M059J (cell line): Measurements from ENCODE around the gene CEACAM5. TPM values are rescaled to one million over a fixed set of nuclear protein-coding genes. Genes with fewer than 3 reads are reported as not detected.
"Not testable (repeated sequence)": the region's sequence is repeated elsewhere in the genome, so short reads cannot be mapped to it uniquely, and the experiment has no call there.

Source experiments
- DNase-seq: peaks from one replicate; pipeline ENCODE4 v3.0.0-alpha.2; 2012; ENCODE audit warnings: low read depth
- total RNA-seq: library from RNA; depleted of rRNA; stranded (reverse); fragments of >200 nt; shearing (Covaris generic); gene quantifications from 2 replicates; pipeline ENCODE4 v1.2.3, GENCODE V29; 2014

Gene CEACAM5
- total RNA-seq, 1 experiment from 2014 or later = not detected

DNA sequence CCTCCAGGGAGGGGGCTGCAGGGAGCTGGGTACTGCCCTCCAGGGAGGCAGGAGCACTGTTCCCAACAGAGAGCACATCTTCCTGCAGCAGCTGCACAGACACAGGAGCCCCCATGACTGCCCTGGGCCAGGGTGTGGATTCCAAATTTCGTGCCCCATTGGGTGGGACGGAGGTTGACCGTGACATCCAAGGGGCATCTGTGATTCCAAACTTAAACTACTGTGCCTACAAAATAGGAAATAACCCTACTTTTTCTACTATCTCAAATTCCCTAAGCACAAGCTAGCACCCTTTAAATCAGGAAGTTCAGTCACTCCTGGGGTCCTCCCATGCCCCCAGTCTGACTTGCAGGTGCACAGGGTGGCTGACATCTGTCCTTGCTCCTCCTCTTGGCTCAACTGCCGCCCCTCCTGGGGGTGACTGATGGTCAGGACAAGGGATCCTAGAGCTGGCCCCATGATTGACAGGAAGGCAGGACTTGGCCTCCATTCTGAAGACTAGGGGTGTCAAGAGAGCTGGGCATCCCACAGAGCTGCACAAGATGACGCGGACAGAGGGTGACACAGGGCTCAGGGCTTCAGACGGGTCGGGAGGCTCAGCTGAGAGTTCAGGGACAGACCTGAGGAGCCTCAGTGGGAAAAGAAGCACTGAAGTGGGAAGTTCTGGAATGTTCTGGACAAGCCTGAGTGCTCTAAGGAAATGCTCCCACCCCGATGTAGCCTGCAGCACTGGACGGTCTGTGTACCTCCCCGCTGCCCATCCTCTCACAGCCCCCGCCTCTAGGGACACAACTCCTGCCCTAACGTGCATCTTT is 7.8 kb upstream of the CEACAM5 start:
- DNase-seq = no peak

DNA sequence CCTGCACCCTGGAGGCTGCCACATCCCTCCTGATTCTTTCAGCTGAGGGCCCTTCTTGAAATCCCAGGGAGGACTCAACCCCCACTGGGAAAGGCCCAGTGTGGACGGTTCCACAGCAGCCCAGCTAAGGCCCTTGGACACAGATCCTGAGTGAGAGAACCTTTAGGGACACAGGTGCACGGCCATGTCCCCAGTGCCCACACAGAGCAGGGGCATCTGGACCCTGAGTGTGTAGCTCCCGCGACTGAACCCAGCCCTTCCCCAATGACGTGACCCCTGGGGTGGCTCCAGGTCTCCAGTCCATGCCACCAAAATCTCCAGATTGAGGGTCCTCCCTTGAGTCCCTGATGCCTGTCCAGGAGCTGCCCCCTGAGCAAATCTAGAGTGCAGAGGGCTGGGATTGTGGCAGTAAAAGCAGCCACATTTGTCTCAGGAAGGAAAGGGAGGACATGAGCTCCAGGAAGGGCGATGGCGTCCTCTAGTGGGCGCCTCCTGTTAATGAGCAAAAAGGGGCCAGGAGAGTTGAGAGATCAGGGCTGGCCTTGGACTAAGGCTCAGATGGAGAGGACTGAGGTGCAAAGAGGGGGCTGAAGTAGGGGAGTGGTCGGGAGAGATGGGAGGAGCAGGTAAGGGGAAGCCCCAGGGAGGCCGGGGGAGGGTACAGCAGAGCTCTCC is 6.9 kb upstream of the CEACAM5 start:
- DNase-seq = peak; percentile 6

DNA sequence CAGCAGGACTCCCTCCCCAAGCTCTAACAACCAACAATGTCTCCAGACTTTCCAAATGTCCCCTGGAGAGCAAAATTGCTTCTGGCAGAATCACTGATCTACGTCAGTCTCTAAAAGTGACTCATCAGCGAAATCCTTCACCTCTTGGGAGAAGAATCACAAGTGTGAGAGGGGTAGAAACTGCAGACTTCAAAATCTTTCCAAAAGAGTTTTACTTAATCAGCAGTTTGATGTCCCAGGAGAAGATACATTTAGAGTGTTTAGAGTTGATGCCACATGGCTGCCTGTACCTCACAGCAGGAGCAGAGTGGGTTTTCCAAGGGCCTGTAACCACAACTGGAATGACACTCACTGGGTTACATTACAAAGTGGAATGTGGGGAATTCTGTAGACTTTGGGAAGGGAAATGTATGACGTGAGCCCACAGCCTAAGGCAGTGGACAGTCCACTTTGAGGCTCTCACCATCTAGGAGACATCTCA is 6.2 kb upstream of the CEACAM5 start:
- peak; percentile 64 for DNase-seq

DNA sequence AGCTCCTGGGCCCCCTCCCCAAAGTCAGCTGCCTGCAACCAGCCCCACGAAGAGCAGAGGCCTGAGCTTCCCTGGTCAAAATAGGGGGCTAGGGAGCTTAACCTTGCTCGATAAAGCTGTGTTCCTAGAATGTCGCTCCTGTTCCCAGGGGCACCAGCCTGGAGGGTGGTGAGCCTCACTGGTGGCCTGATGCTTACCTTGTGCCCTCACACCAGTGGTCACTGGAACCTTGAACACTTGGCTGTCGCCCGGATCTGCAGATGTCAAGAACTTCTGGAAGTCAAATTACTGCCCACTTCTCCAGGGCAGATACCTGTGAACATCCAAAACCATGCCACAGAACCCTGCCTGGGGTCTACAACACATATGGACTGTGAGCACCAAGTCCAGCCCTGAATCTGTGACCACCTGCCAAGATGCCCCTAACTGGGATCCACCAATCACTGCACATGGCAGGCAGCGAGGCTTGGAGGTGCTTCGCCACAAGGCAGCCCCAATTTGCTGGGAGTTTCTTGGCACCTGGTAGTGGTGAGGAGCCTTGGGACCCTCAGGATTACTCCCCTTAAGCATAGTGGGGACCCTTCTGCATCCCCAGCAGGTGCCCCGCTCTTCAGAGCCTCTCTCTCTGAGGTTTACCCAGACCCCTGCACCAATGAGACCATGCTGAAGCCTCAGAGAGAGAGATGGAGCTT is 4.7 kb upstream of the CEACAM5 start:
- no peak for DNase-seq

DNA sequence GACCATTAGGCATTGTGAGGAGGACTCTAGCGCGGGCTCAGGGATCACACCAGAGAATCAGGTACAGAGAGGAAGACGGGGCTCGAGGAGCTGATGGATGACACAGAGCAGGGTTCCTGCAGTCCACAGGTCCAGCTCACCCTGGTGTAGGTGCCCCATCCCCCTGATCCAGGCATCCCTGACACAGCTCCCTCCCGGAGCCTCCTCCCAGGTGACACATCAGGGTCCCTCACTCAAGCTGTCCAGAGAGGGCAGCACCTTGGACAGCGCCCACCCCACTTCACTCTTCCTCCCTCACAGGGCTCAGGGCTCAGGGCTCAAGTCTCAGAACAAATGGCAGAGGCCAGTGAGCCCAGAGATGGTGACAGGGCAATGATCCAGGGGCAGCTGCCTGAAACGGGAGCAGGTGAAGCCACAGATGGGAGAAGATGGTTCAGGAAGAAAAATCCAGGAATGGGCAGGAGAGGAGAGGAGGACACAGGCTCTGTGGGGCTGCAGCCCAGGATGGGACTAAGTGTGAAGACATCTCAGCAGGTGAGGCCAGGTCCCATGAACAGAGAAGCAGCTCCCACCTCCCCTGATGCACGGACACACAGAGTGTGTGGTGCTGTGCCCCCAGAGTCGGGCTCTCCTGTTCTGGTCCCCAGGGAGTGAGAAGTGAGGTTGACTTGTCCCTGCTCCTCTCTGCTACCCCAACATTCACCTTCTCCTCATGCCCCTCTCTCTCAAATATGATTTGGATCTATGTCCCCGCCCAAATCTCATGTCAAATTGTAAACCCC is 2.8 kb upstream of the CEACAM5 start:
- DNase-seq = peak; percentile 18

DNA sequence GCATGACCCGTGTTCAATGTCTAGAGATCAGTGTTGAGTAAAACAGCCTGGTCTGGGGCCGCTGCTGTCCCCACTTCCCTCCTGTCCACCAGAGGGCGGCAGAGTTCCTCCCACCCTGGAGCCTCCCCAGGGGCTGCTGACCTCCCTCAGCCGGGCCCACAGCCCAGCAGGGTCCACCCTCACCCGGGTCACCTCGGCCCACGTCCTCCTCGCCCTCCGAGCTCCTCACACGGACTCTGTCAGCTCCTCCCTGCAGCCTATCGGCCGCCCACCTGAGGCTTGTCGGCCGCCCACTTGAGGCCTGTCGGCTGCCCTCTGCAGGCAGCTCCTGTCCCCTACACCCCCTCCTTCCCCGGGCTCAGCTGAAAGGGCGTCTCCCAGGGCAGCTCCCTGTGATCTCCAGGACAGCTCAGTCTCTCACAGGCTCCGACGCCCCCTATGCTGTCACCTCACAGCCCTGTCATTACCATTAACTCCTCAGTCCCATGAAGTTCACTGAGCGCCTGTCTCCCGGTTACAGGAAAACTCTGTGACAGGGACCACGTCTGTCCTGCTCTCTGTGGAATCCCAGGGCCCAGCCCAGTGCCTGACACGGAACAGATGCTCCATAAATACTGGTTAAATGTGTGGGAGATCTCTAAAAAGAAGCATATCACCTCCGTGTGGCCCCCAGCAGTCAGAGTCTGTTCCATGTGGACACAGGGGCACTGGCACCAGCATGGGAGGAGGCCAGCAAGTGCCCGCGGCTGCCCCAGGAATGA is 1.5 kb upstream of the CEACAM5 start:
- DNase-seq = peak; percentile 27

DNA sequence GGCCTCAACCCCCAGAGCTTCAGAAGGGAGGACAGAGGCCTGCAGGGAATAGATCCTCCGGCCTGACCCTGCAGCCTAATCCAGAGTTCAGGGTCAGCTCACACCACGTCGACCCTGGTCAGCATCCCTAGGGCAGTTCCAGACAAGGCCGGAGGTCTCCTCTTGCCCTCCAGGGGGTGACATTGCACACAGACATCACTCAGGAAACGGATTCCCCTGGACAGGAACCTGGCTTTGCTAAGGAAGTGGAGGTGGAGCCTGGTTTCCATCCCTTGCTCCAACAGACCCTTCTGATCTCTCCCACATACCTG is 969 bp upstream of the CEACAM5 start:
- peak; percentile 1 for DNase-seq

DNA sequence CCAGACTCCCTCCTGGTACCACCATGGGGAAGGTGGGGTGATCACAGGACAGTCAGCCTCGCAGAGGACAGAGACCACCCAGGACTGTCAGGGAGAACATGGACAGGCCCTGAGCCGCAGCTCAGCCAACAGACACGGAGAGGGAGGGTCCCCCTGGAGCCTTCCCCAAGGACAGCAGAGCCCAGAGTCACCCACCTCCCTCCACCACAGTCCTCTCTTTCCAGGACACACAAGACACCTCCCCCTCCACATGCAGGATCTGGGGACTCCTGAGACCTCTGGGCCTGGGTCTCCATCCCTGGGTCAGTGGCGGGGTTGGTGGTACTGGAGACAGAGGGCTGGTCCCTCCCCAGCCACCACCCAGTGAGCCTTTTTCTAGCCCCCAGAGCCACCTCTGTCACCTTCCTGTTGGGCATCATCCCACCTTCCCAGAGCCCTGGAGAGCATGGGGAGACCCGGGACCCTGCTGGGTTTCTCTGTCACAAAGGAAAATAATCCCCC is 505 bp upstream of the CEACAM5 start:
- DNase-seq = no peak

DNA sequence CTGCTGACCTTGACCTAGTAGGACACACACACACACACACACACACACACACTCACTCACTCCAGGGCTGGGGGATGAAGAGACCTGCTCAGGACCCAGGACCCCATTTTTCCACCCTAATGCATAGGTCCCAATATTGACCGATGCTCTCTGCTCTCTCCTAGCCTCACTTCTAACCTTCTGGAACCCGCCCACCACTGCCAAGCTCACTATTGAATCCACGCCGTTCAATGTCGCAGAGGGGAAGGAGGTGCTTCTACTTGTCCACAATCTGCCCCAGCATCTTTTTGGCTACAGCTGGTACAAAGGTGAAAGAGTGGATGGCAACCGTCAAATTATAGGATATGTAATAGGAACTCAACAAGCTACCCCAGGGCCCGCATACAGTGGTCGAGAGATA is 1.1 kb downstream of the CEACAM5 start:
- DNase-seq = not testable (repeated sequence)

DNA sequence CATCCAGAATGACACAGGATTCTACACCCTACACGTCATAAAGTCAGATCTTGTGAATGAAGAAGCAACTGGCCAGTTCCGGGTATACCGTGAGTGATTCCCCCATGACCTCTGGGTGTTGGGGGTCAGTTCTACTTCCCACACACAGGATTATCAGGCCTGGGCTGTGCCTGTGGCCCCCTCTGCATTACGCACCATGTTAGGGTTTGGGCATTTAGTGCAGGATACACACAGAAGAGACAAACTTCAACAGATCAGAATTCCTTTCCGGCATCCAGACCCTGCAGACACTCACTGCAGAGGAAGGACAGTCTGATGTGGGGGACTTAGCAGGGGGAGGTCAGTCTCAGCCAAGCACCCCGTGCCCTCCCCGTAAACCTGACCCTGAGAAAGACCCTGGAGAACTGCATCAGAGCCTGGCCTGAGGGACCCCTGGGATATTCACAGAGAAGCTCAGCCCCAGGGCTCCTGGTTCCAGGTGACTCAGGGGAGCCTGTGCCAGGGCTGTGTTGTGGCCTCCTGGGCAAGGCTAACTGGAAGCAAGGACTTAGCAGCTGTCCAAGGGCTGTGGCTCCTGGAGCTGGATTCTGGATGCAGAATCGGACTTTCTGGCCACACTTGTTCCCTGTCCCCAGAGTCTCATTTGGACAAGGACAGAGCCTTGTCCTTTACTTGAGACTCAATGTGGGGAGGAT is 1.7 kb downstream of the CEACAM5 start:
- no peak for DNase-seq

DNA sequence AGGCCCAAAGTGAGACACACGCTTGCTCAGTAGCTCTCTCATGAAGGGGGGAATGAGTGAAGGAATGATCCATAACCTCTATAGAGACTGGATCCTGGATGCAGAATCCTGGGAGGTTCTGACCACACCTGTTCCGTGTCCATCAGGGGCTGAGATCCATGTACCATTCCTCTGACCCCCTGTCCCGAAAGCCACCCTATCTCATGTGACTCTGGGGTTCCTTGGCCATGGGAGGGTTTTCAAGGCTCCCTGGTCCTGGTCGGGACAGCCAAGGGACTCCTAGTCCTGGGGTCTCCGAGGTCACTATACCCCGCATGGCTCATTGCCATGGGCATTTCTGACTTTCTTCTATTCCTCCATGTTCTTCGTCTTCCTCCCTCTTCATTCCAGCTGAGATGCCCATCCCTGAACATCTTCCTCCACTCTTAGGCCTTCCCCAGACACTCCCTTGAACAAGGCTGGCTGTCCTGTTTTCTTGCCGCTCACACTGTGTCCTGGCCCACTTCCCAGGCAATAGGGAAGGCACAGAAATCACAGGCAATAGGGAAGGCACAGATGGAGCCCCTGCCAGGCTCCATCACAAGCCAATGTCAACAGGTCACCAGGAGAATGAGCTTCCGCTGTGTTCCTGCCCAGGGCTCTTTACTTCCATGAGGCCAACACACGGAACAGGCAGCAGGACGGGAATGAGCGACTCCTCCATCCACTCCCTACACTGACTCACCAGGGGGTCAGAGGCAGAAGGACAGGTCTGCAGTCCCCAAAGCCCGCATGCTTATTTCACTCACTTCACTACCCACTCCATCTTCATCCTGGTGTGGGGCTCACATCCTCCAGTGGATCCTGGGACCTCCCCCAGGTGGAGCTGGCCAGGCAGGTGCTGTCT is 3.2 kb downstream of the CEACAM5 start:
- DNase-seq = no peak

DNA sequence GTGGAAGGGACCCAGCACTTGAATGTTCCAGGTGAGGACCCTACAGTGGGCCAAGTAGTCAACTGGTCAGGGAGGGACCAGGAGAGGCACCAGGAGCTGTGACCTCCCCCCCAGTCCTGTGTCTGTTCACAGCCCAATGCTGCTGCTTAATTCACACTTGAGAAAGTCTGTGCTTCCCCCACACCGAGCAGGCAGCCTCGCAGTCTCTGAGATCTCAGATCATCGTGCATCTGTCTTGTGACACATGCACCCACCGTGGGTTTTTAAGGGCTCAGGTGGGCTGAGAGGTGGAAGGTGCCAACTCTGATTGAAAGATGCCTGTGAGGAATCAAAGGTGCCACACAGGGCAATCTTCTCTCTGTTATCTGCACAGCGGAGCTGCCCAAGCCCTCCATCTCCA is 6.2 kb downstream of the CEACAM5 start:
- no peak for DNase-seq

DNA sequence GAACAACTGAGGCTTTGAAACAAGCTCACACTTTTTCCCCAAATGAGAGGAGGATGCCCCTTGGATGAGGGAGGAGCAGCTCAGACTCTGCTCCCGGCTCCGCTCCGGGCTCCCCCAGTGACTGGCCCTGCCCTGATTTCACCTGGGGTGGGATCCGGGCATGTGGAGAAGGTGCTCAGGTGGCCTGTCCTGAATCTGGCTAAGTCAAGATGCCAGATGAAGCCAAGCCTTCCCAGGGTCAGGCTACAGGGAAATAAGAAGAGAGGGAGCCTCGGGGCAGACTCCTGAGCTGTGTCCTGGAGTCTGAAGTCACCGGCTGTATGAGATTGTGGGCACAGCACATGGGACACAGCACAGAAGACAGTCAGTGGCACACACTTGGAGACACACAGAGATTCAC is 10.3 kb downstream of the CEACAM5 start:
- DNase-seq = no peak

DNA sequence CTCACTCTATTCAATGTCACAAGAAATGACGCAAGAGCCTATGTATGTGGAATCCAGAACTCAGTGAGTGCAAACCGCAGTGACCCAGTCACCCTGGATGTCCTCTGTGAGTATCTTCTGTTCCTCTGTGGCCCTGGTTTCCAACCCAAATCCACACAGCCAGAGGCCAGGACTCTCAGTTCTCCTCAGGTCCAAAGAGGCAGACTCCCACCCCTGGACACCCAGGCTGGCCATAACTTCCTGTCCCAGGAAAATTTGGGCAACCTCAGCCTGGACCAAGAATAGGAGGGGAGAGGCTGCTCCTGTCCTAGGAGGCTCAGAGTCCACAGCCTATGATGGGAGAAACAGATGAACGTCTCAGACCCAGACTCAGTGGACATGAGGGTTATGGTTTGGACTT is 11.7 kb downstream of the CEACAM5 start:
- no peak for DNase-seq

DNA sequence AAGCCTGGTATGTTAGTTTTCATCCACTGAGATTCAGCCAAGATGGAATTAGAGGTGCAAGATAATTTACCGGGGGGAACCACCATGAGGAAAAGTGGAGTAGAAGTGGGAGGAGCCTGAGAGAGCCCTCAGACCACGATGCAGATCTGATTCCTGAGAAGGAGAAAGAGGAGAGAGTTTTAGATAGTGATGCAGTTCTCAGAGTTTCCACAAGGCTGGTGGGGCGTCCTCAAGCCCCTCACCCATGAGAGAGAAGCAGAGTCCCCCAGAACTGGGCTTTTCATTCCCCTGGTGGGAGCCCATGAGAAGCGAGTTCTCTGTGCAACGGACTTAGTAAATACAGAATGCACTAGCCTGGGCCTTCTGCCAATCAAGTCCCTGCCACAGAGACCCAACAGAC is 18.1 kb downstream of the CEACAM5 start:
- no peak for DNase-seq

DNA sequence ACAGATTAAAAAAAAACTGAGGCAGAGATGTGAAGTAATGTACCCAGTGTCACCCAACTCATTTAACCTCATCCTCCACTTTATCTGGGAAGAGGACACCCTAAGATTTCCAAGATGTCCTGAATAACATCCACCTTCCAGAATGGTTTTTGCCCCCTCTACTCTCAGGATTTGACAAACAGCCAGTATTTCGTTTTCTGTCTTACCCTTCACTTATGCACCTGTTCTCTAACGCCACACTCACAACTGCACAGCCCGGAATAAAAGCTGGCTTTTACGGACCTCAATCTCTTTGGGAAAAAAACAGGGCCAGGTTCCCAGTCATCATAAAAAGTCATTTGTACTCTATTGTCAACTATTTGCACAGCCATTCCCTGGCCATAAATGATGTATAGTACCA is 25.7 kb downstream of the CEACAM5 start:
- DNase-seq = no peak

DNA sequence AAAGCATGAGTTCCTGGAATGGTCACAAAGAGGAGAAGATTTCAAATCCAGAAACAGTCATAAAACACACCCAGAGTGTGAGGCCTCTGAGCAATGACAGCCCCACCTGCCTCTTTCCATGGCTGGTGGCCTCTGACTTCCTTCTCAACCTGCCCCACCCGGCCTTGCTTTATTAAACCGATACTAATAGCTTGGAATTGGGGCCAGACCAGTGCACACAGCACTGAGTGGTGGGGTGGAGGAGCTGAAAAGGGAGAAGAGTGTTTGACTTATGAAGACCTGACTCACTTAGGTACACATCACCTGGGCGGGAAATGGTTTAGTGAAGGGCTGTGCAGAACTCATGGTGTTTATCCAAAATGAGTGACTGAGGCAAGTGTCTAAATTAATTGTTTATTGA is 26.2 kb downstream of the CEACAM5 start:
- DNase-seq = no peak

DNA sequence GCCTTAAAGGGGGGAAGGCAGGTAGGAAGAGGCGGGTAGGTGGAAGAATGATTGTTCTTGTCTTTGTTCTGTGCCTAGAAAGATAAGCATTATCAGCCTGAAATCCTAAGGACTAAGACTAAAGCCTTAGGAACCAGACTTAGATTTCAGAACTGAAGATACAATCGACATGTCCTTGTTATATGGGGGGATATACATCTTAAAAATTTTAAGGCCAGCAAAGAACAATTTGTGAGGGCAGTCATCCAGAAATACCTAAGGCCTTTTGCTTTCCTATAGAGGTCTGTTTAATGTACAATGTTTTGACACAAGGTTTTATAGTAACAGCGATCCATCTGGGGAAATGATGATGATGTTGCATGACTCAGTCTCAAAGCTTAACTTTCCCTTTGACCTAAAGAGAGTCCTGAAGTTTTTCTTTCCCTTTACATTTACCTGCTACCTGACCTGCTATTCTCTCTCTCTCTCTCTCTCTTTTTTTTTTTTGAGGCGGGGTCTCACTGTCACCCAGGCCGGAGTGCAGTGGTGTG is 26.7 kb downstream of the CEACAM5 start:
- DNase-seq = no peak

DNA sequence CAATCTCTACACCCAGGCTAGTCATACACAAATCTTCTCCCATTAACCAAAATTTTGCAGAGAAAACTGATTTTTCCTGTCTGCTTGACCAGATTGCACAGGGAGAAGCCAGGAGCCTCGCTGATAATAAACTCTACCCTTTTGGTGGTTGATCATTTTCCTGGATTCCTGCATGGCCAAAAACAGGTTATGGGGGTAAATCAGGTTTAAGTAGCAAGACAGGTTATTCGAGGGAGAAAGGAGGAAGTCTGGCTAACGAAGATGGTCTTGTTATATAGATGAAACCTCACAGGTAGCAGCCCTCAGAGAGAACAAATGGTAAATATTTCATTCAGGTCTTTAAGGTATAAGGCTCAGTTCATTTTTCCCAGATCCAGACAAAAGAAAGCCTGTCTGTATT is 30.9 kb downstream of the CEACAM5 start:
- DNase-seq = no peak
